NCI-H446 (cell line): ENCODE measurements around the gene IL1RAPL1.
"Not testable (repeated sequence)": the region's sequence is repeated elsewhere in the genome, so short reads cannot be mapped to it uniquely, and the experiment has no call there.

ENCODE experiments used
- DNase-seq, 2 experiments: peaks; one replicate each; lab custom pipeline; 2025; lab: John Stamatoyannopoulos, UW

IL1RAPL1 gene

DNA sequence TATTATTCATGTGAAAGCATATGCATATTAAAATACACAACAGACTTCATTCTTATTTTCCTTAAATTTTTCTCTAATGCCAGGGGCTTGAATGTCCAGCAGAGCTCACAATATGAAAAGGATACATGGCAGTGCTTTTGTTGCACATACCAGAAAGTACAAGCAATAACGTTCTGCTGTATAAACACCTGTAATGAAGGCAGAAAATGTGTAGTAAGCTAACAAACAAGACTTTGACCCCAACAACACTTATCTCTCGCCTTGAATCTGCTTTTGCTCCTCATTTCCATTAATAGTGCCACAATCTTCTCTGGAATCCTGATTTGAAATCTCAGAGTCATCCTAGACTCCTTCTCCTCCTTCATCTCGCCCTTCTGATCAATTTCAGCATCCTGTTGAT lies 687.3 kb downstream of the IL1RAPL1 start:
- no peak for DNase-seq

DNA sequence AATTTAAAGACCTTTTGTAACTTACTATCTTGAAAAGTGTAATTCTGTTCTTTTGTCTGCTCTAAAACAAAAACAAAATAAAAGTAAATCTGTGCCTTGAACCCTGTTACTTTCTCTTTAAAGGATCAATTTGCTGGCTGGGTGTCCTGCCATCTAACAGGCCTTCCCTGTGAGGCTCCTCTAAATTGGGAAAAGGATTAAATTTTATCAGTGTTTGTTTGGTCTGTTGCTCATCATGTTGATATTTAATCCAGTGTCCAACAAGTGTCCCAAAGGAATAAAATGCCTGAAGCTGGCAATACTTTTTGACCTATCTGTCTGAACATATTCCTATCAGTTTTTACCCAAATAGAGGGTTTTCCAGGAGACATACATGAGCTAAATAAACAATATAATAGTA lies 688.7 kb downstream of the IL1RAPL1 start:
- DNase-seq, result no peak

DNA sequence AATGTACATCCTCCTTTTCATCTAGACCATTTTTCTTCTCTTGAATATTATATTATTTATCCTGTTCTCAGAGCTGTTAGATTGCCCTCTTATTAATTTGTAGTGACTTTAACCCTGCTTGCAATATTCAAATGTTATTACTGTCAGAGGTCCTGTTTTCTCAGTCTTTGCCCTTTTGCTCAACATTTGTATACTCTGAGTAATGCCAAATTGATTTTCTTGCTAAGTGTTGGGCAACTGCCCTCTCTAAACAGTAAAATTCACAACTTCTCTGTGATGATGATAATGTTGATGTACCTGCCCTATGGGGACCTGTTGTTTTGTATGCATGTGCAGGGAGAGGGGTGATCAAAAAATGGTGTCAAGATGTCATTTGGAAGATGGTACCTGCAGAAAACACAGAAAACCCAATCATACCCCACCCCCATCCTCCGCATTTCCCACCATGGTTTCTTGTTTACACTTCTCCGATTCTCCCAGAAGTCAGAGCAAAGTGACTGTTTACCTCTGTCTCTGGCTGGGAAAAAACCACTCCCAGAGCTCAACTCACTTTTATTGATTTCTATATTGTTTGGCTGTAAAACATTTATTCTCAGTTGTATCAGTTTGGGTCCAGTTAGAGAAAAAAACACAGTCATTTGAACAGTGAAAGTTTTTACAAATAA lies 694.0 kb downstream of the IL1RAPL1 start:
- DNase-seq, result no peak

DNA sequence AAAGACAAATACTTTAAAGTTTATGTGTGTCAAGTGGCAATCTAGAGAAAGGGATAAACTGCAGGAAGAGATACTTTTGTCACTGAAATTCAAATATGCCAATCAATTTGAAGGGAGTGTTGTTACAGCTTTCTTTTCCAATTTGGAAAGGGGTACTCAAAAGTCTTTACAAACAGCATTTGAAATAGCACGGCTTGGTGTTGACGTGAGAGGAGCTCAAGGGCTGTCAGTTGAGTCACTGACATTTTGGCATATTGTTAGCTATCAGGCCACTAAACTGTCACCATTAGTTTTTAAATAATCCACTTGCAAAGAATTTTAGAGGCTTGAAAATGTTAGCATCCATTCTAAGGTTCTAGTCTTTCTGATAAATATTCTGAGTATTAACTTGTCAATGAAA lies 698.4 kb downstream of the IL1RAPL1 start:
- DNase-seq, result no peak

DNA sequence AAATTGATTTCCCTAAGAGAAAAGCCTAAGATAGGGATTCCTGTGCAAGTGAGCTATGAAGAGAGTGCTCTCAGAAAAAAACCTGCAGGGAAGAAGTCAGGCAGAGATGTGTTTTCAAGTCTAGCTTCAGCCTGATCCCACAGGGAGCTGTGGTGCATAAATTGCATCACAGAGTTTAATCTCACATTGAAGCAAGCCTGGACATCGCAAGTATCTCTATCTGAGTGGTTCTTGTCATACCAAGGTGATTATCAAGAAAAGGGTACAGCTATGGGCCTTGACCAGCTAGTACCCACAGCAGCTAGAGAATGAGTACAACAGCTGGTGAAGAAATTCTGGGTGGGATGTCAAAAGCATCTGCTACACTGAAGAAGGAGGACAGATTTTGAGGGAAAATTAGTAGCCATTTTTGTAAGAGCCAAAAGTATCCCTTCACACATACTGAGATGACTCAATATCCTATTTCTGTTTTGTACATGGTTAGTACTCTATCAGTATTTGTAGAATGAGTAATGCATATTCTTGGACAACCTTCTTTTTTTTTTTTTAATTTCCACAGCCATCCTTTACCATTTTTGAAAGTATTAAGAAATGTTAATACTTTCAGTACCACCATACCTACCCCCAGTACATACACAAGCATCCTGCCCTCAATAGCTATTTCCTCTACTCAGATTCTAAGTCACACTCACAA lies 708.9 kb downstream of the IL1RAPL1 start:
- DNase-seq, result no peak

DNA sequence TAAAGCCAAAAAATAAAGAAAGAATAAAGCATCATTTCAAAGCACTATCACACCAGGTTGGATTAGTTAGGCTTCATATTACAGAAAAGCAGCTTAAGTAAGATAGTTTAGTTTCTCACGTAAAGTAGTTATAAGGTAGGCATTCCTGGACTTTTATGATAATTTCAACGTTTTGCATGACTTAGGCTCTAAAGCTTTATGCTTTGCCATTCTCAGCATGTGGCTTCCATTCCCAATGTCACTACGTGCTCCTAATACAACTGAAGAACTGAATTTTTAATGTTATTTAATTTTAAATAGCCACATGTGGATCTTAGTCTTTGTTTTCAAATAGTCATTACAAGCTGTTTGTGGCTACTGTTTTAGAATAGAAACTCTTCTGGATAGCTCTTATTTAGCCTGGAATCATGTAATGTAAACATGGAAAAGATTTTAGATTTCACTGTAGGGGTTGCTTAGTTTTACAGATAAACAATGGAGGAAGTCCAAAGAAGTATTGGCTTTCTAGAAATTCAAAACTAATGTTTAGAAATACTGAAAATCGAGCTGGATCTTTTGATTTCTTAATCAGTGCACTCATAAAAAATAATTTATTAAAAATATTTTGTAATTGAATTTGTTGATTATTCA lies 710.0 kb downstream of the IL1RAPL1 start:
- no peak for DNase-seq

DNA sequence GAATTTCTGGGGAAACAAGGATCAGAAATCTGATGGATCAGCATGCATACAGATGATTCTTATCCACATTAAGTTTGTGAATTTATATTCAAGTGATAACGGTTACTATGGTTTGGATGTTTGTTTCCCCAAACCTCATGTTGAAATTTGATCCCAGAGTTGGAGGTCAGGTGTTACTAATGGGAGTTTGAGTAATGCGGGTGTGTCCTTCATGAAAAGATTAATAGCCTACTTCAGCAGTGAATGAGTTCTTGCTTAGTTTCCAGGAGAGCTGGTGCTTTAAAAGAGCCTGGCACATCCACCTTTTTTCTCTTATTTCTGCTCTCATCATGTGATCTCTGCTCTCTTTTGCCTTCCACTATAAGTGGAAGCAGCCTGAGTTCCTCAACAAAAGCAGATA lies 712.4 kb downstream of the IL1RAPL1 start:
- DNase-seq, result no peak

DNA sequence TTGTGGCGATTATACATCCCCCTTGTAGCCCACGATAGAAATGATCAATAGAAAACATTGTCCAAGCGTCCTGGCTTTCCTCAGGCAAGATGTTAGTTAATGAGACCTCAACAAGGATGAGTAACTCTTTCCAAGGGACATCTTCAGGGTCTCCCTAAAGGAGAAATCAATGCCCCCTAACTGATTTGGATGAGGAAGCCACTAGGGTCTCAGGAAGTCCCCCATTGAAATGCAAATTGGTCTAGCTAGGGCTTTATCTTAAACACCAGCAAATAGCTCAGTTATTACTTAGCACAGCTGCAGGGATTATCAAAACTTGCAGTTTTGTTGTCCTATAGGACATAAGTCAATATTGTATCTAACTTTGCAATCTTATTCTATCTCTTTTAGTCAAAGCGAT lies 721.5 kb downstream of the IL1RAPL1 start:
- DNase-seq, result no peak

DNA sequence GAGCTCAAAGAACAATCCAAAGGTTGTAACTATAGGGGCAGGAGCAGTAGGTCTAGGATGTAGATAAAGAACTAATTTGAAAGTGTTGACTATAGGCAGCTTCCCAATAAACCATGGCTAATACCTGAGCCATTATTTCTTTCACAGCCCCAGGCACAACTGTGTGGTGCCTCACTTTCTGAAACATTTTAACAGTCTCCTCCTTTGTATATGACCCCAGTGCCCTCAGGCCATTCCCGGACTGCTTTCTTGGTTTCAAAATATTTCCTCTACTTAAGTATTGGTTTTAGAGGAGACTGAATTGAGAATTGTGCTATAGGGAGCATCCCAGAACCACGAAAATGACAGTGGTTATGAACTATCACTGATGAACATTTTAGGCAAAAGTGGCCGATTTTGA lies 728.7 kb downstream of the IL1RAPL1 start:
- no peak for DNase-seq

DNA sequence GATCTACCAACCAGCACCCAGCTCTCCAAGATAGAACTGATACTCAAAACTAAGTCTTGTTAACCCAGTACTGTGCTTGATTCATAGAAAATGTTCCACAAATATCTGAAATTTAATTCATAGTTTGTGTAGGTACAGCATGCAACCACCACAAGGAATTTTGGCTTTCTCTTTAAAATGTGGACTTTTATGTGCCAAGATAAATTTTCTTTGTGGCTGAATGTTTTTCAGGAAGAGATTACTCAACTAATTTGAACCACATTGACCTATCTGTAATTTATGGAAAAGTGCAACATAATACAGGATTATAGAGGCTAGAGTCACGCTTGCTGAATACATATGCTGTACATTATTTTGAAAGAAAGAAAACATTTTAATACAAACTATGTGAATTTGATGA lies 730.8 kb downstream of the IL1RAPL1 start:
- no peak for DNase-seq

DNA sequence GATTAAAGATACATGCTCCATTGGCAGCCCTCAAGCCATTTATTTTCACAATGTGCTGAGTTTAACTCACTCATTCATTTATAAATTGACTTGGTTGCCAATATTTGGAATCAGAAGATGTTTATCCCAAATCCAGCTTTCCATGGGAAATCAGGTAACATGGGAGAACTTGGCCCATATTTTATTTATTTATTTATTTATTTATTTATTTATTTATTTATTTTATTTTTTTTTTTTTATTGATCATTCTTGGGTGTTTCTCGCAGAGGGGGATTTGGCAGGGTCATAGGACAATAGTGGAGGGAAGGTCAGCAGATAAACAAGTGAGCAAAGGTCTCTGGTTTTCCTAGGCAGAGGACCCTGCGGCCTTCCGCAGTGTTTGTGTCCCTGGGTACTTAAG lies 745.2 kb downstream of the IL1RAPL1 start:
- not testable (repeated sequence) for DNase-seq

DNA sequence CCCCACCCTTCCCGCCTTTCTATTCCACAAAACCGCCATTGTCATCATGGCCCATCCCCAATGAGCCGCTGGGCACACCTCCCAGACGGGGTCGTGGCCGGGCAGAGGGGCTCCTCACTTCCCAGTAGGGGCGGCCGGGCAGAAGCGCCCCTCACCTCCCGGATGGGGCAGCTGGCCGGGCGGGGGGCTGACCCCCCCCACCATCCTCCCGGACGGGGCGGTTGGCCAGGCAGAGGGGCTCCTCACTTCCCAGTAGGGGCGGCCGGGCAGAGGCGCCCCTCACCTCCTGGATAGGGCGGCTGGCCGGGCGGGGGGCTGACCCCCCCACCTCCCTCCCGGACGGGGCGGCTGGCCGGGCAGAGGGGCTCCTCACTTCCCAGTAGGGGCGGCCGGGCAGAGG lies 745.8 kb downstream of the IL1RAPL1 start:
- DNase-seq, result not testable (repeated sequence)

DNA sequence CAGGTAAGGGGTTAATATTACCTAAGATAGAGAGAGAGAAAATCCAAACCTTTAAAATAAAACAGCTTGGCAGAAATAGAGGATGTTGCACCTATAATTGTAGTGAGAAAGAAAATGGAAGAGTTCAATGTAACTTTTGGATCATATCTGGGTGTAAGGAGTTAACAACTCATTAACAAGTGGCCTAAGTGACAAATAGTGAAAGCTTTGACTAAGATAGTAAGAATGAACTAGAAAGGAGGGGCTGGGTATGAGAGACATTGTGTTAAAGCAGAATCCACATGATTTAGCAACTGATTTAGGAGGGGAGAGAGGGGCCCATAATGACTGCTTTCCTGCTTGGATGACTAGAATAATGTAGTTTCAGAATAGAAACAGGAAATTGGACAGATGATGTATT lies 761.0 kb downstream of the IL1RAPL1 start:
- DNase-seq, result no peak

DNA sequence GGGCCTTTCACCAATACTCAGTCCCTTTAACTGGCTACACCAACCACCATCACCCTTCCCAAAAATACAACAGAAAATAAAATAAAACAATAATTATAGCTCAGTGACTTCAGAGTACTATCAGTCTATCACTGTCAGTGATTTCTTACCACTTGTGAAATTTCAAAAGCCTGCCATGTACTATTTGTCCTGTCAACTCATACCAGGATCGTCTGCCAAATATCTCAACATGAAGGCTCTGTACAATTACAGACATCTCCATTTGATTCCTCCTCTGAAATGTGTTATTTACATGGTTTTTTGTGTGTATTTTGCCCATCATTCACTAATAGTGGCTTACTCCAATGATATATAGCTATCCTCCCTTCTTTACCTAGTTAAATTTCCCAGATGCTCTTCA lies 772.0 kb downstream of the IL1RAPL1 start:
- no peak for DNase-seq

DNA sequence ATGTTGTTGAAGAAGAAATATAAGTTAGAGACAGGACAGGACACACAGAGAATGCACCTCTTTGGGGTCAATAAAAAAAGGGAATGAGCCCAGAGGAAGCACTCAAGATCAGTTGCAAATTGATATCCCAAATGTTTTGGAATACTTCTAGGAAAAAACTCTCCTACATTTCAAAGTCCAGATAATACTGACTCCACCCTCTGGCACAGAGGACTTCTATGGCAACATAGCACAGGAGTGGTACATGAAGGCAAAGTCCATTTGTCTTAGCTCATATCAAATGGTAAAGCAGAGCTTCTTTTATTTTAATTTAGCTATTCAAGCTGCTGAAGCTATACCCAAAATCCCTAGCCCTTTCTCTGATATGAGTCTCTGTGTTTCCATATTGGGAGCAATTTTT lies 787.5 kb downstream of the IL1RAPL1 start:
- not testable (repeated sequence) for DNase-seq

DNA sequence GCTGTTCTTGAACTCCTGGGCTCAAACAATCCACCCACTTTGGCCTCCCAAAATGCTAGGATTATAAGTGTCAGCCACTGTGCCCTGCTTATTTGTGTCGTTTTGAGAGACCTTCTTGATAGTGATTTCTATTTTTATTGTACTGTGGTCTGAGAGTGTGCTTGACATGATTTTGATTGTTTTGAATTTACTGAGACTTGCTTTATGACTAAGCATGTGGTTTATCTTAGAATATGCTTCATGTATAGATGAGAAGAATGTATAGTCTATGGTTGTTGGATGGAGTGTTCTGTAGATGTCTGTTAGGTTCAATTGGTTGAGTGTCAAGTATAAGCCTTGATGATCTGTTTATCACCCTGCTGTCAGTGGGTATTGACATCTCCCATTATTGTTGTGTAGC lies 789.3 kb downstream of the IL1RAPL1 start:
- DNase-seq, result no peak

DNA sequence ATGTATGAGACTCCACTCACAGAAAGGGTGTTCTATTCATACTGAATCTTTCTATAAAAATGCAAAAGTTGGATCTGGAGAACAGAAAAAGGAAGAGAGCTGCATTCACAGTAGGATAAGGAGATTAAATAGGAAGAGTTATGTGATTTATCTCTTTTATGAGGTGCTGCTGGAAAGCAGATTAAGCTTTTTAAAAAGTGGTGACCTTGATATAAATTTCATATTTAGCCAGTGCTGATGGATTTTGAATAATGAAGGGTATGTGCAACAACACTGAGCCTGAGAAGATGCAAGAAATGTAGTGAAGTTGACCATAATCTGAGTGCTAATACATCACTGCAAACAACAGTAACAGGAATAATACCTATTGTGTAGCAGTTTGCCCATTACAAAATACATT lies 795.6 kb downstream of the IL1RAPL1 start:
- DNase-seq, result no peak

DNA sequence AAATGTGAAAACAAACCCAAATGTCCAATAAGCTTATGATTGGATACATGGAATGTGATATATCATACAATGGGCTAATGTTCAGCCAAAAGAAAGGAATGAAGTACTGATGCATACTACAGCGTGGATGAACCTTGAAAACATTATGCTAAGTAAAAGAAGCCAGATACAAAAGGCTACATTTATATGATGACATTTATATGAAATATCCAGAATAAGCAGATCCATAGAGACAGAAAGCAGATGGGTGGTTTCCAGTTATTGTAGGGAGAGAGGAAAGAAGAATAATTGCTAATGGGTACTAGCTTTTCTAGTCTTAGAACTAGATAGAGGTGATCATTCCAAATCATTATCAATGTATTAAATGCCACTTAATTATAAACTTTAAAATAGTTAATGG lies 801.3 kb downstream of the IL1RAPL1 start:
- no peak for DNase-seq

DNA sequence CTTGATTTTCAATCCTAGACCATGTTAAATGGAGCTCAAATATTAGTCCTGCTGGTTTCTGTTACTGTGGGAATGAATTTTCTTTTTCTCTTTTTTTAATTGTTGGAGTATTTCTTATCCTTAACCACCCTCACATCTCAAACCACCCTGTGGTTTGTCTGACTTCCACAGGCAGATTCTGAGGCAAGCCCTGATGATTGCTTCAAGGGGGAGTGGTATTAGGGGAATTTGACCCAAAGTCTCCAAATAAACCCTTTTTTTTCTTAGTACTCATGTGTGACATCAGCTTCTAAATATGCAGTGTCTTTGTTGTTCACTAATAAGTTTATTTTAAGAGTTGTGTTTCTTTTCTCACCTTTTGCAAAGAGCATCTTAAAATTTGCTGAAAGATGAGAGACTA lies 810.3 kb downstream of the IL1RAPL1 start:
- DNase-seq, result no peak

DNA sequence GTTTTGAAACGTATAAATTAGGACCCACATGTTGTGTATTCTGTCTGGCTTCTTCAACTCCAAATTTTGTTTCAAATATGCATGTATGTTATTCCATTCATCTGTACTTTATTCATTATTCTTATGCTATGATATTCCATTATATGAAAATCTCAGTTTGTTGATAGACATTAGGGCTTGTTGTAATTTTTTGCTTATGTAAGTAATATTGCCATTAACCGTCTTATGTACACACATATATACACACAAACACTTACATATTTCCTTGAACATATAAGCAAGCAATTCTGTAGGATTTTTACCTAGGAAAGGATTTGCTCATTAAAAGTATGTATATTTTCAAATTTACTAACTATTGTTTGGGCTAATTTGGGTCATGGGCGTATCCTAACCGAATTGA lies 820.1 kb downstream of the IL1RAPL1 start:
- no peak for DNase-seq

DNA sequence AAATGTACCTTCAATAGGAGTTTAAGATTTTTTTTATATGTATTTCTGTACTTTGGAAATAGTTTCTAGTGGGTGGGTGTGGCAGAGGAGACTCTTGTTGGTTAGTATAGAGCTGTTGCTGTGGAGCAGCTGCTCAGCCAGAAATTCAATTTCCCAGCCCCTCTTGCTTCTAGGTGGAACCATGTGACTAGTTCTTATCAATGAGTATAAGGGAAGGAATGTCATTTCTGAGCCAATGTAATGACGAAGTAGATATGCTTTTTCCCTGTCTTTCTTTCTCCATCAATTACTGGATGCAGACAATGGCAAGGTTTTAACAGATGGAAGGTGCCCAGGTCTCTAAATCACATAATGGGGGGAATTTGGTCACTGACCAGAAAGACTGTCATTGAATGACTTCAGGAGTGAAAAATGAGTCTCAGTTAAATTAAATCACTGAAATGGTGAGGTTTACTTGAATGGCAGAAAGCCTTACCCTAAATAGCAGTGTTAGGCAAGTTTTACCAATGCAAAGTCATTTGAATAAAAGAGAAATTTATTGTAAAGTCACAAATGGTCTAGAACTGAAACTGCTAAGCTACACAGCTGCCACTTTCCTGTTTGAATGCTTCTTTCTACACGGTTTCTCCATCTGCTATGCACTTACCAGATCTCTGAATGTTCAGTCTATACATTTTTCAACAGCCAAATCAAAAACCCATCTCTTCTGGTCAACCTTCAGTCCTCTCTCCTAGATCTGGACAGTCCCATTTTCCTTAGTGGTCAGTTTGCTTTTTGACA lies 832.7 kb downstream of the IL1RAPL1 start:
- no peak for DNase-seq

DNA sequence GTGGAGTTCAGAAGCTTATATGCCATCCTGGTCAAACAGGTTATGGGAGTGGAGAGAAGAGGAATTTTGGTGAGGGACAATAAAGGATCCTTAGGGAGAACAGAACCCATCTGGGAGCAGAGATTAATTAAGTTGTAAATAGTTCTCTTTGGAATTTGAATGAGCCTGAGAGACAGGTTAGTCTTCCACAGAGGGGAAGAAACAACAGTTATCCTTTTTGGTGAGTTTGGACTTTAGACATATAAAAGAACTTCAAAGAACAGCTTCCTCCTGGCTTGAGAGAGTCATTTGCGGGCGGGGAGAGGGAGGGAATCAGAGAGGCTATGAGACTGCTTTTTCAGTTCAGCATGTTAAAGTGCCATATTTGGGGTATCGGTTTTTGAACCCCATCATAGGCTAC lies 834.8 kb downstream of the IL1RAPL1 start:
- DNase-seq, result no peak

DNA sequence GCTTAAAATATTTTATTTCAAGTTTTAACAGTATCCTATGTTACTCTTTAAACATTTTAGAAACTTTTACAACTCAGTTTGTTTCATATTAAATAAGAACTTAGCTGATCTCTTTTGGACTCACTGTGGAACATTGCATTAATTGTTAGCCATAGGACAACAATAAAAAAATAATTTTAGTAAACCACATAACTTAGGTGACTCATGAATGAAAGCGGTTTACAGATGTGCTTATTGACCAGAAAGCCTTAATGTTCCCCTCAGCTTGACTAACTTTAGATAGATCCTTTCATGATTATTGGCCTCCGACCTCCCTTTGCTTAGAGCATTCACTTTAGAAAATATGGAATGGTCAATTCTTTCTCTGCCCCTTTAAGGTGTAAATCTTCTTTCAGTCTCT lies 844.6 kb downstream of the IL1RAPL1 start:
- DNase-seq, result no peak
